ENCODE data around the gene FGF14.

DNA sequence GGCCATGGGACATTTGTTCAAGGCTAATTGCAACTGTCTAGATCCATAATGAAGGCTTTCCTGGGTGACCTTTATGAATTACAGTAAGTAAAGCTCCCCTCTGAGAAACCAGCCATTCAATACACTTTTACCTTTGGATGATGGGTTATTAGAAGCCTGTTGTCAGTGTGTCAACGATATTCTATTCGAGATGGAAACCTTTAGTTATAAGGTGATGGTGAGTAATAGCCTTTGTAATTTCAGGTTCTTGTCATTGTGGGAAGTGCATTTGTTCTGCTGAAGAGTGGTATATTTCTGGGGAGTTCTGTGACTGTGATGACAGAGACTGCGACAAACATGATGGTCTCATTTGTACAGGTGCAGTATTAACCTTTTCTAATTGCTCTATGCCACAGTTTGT, 687.7 kb downstream of the FGF14 start:
- no peak for TF ChIP-seq CTCF (IDR thresholded peaks at IDR 0.05)
- TF ChIP-seq POLR2AphosphoS5 (IDR thresholded peaks at IDR 0.05) = no peak
